Nucleus accumbens (tissue), 56 donors: ENCODE measurements around the gene ELOB.

Experiments
- DNase-seq, 56 donors: peaks; one replicate each; lab custom pipeline; 2025; lab: John Stamatoyannopoulos, UW

ELOB gene

GRCh38 chr16:2784358-2785100, 7.4 kb upstream of the ELOB start:
- no peak for DNase-seq

GRCh38 chr16:2783581-2784357, 6.7 kb upstream of the ELOB start:
- DNase-seq: no peak

- DNase-seq: no peak
Measured at GRCh38 chr16:2782583-2783351, 5.7 kb upstream of the ELOB start.

GRCh38 chr16:2779978-2780898, 3.2 kb upstream of the ELOB start:
- no peak for DNase-seq

GRCh38 chr16:2779151-2779920, 2.3 kb upstream of the ELOB start:
- DNase-seq: no peak

- DNase-seq: no peak
Measured at GRCh38 chr16:2778630-2778958, 1.5 kb upstream of the ELOB start.

GRCh38 chr16:2777903-2778629, 986 bp upstream of the ELOB start:
- peak in 26 of 56 donors; percentile 18 to 70 (median 52) for DNase-seq

- DNase-seq: peak in 7 of 56 donors; percentile 42 to 73 (median 57)
Measured at GRCh38 chr16:2776500-2777139, 460 bp downstream of the ELOB start.

- DNase-seq: no peak
Measured at GRCh38 chr16:2775765-2776499, 1.1 kb downstream of the ELOB start.

- DNase-seq: no peak
Measured at GRCh38 chr16:2775131-2775716, 1.9 kb downstream of the ELOB start.

GRCh38 chr16:2774161-2774891, 2.8 kb downstream of the ELOB start:
- no peak for DNase-seq

GRCh38 chr16:2773188-2773968, 3.7 kb downstream of the ELOB start:
- DNase-seq: no peak

- DNase-seq: no peak
Measured at GRCh38 chr16:2771496-2772402, 5.3 kb downstream of the ELOB start.
